CD4-positive, alpha-beta T cell treated with Interleukin-21 for 1 hour (primary cell): ENCODE measurements around the gene FGF10.

Experiments used
- DNase-seq: peaks from one replicate; pipeline ENCODE4 v3.0.0-alpha.2; 2020

Gene FGF10

DNA sequence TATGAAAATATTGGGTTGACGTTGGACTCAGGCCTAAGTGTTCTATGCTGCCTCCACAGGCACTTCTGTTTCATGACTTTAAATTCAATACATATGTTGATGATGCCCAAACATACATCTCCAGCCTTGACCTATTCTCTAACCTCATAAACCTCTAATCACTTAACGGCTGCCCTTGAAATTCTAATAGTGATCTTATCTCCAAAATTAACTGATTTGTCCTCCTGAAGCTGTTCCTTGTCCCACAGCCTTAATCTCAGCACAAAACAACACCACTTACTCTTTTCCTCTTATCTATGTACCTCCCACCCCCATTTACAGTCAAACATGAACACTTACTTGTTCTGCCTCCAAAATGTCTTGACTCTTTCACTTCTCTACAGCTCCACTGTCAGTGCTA, 43.3 kb downstream of the FGF10 start:
- no peak for DNase-seq

GRCh38 chr5:44336708-44337107, 52.5 kb downstream of the FGF10 start:
- DNase-seq = no peak

- no peak for DNase-seq
Observed at GRCh38 chr5:44334622-44335021, 54.6 kb downstream of the FGF10 start.

- DNase-seq = no peak
Observed at GRCh38 chr5:44332285-44332971, 56.8 kb downstream of the FGF10 start.

GRCh38 chr5:44331471-44332050, 57.7 kb downstream of the FGF10 start:
- no peak for DNase-seq

DNA sequence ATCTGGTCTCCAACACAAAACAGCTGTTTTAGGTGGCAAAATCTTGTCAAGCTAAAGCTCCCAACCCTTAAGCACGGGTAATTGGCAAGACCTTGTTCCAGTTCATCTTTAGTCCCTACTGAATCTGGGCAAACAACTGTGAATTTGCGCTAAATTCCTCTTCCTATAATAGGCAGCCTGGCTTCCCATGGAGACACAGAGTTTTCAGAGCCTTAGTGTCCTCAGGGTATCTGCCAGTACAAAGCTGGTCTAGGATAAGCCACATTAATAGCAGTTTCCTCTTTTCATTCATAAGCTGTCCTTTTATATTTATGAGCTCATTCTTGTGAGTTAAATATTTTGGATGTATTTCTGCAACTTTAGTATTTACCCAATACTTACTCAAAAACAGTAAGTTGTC, 59.5 kb downstream of the FGF10 start:
- DNase-seq = no peak

- DNase-seq = no peak
Observed at GRCh38 chr5:44321144-44321725, 68.0 kb downstream of the FGF10 start.

DNA sequence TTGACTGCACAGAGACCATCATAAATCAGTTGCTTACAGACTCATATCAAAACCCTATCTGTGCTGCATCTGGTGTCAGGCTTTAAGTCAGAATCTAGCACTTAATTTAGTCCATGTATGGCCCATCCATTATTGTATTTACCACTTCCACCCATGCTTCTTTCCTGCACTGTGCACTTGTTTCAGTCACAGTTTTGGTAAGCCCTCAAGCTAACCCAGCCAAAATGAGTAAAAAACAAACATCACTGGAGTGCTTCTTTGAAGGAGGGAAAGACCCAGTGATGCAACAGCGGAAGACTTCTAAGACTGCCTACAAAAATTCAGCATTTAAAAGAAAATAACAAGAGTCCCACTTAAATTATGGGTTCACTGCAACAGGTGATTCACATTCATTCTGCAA, 69.0 kb downstream of the FGF10 start:
- no peak for DNase-seq

DNA sequence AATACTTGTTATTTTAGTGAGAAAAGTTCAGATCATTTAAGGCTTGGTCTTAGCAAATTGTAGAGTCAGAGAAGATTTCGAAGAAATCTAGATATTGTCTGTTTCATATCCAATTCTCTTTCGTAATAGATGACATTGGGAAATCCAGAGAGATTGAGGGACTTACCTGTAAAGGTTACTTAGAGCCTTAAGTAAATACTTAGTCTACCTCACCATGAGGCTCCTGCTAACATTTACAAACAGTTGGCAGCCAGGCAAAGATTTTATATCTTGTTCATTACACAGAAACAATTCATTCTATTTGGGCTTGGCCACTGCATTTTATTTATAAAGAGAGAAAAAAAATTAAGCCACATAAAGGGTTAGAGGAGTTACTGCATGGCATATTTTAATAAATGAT, 70.3 kb downstream of the FGF10 start:
- DNase-seq = no peak

DNA sequence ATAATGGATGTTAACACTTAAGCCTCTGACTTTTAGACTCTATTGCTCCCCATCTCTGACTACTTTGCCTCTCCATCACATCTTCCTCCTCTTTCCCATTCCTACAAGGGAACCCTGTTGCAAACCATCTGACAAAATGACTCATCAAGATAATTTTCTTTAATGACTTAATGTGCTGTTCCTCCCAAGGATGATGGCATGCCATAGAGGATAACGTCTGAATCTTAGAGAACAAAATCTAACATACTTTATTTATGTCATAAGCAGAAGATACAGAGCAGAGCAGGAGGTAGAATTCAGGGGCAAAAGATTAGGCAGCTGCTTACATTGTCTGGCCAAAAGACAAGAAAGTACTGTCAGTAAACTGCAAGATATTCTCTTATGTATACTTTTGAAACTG, 76.8 kb downstream of the FGF10 start:
- no peak for DNase-seq

DNA sequence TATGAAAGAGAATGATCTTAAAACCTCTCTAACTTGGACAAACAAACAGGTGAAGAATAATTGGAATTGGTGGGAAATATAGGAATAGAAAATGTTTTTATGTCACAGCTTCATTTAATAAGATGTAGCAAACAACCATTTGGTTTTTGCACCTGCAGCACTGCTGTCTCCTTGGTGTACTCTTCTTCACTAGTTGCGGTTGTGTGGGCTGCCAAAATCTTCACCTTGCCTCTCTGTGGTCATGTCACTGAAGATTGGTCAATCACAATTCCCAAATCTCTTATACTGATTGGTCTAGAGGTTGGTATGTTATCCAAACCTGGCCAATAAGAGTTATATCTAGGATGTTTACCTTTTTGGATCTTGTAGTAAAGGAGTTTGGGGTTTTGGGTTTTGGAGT, 88.7 kb downstream of the FGF10 start:
- DNase-seq = no peak

DNA sequence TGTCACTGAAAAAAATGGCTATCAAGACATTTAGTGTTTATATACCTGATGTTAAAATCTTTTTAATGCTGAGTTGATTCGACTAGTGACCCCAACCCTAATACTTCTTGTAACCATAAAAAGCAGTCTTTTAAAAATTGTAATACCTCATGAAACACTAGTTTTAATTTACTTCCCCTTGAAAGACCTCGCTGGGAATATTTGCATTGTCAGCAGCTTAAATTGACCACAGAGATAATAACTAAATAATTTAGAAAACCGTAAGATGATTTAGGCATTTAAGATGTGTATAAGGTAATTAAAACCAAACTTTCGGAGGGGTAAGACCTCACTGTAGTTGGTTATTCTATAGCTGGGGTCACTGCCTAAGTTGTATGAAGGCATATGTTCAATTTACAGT, 89.8 kb downstream of the FGF10 start:
- DNase-seq = no peak

- DNase-seq = no peak
Observed at GRCh38 chr5:44294516-44294915, 94.7 kb downstream of the FGF10 start.

DNA sequence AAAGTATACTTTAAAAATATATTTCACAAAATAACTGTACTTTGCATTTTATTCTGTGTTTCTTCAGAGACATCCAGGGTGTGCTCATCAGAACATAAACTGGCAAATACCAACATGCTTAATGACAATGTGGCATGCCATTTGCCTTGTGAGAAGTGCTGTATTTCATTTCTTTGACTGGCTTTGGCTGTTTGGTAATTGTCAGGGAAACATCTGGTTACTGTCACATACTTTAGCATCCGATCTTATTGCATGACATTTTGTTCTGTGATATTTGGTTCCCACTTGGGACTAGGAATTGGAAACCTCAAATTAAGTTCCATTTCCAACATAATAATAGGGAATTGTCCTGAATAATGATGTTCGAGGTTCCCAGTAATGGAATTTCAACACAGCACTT, 96.5 kb downstream of the FGF10 start:
- DNase-seq = no peak

DNA sequence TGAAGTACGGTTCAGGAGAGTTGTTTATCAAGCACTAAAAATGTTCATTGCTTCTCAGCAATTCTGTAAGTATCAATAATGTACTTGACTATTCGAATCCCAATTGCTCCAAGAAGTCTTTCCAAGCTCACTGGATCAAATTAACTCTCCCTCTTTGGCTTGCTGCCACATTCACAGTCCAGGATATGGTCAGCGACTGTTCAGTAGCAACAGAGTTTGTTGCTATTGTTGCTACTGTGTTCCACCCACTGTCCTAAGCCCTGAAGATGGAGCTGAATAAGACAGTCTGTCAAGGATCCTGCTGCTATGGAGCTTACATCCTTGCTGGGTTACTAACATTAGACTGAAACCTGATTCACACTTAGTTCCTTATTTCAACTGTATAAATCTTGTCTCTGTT, 110.8 kb downstream of the FGF10 start:
- DNase-seq = no peak

- no peak for DNase-seq
Observed at GRCh38 chr5:44275908-44276307, 113.3 kb downstream of the FGF10 start.

- DNase-seq = no peak
Observed at GRCh38 chr5:44275329-44275728, 113.9 kb downstream of the FGF10 start.

DNA sequence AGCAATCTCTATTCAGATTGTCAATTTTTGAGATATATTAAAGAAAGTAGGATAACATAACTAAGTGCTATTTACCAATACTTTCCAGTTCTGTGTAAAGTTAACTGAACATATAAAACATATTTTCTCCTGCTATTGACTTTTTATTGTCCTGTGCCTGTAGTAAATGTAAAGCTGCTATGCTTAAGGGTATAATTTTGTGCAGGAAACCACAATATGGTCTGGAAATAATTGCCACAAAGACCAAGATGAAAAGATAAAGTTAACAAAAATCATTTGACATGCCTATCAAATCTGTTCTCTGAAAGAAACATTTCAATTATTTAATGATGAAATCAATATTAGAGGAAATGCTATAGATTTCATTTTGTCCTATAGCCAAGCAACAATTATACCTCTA, 121.3 kb downstream of the FGF10 start:
- DNase-seq = no peak

GRCh38 chr5:44266882-44267576, 122.2 kb downstream of the FGF10 start:
- no peak for DNase-seq

GRCh38 chr5:44265713-44266112, 123.5 kb downstream of the FGF10 start:
- DNase-seq = no peak

- no peak for DNase-seq
Observed at GRCh38 chr5:44260793-44261192, 128.4 kb downstream of the FGF10 start.

DNA sequence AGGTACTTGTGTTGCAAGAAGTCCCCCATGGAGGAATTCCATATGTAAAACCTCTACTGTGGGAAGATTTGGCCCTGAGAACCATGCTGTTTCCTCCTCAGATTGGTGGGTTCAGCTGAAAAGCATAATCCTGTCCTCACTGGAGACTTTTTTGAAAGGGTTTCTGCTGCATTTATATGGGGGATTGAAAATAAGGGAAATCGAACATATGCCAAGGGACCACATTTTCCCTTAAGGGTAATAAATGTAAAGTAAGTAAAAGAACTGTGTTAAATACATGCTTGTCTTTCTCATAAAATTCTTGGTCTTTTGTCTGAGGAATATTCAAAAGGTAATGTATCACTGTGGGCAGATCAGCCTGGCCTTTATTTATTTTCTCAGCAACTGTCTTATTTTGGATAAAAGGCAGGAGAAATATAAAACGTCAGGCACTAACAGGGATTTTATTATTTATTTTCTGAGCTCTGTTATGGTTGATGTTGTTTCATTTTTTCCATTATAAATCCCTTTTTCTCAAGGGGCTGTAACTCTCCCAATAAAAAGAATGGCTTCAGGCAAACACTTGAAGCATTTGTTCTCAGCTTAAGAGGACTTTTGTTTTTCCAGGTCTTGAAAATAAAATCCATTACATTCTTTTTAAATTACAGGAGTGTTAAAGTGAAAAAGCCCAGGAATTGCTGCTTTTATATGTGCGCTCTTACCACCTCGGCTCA, 131.4 kb downstream of the FGF10 start:
- no peak for DNase-seq

GRCh38 chr5:44257221-44257620, 132.0 kb downstream of the FGF10 start:
- no peak for DNase-seq
